SIG-M5 treated with dmso at 0.1 percent for 504 hours (cell line): ENCODE data around the gene GBF1.

Experiments
- DNase-seq: peaks from one replicate; lab custom pipeline; 2025; ENCODE audit not compliant: unreplicated experiment; lab: John Stamatoyannopoulos, UW

Gene GBF1

GRCh38 chr10:102344067-102344466 lies 98.7 kb downstream of the GBF1 start:
- no peak for DNase-seq

GRCh38 chr10:102347236-102347828 lies 102.0 kb downstream of the GBF1 start:
- DNase-seq = peak; percentile 24

GRCh38 chr10:102352066-102352715 lies 106.9 kb downstream of the GBF1 start:
- DNase-seq = peak; percentile 17

- DNase-seq = no peak
Measured at GRCh38 chr10:102354451-102354850, 109.1 kb downstream of the GBF1 start.

- DNase-seq = no peak
Measured at GRCh38 chr10:102358712-102359382, 113.5 kb downstream of the GBF1 start.

- DNase-seq = no peak
Measured at GRCh38 chr10:102367441-102367840, 122.1 kb downstream of the GBF1 start.

GRCh38 chr10:102368077-102368476 lies 122.7 kb downstream of the GBF1 start:
- DNase-seq = peak; percentile 15

- DNase-seq = no peak
Measured at GRCh38 chr10:102371295-102371694, 126.0 kb downstream of the GBF1 start.

- no peak for DNase-seq
Measured at GRCh38 chr10:102375250-102375649, 129.9 kb downstream of the GBF1 start.

- no peak for DNase-seq
Measured at GRCh38 chr10:102375867-102376266, 130.5 kb downstream of the GBF1 start.

- no peak for DNase-seq
Measured at GRCh38 chr10:102376901-102377300, 131.6 kb downstream of the GBF1 start.

- no peak for DNase-seq
Measured at GRCh38 chr10:102379383-102379782, 134.1 kb downstream of the GBF1 start.

GRCh38 chr10:102381983-102382382 lies 136.7 kb downstream of the GBF1 start:
- DNase-seq = no peak

- no peak for DNase-seq
Measured at GRCh38 chr10:102382871-102383270, 137.5 kb downstream of the GBF1 start.

GRCh38 chr10:102384053-102384452 lies 138.7 kb downstream of the GBF1 start:
- DNase-seq = peak; percentile 14

GRCh38 chr10:102384606-102385429 lies 139.5 kb downstream of the GBF1 start:
- no peak for DNase-seq

- DNase-seq = no peak
Measured at GRCh38 chr10:102389894-102390293, 144.6 kb downstream of the GBF1 start.

- no peak for DNase-seq
Measured at GRCh38 chr10:102392306-102392705, 147.0 kb downstream of the GBF1 start.

GRCh38 chr10:102393411-102394078 lies 148.2 kb downstream of the GBF1 start:
- no peak for DNase-seq

GRCh38 chr10:102394079-102394800 lies 148.9 kb downstream of the GBF1 start:
- peak; percentile 86 for DNase-seq
